Pons (tissue), 1 donor: ENCODE data around the gene SOBP.
A peak's percentile ranks its signal among the peaks of the same experiment; 100 is the strongest.

Experiments
- DNase-seq: peaks from one replicate; pipeline ENCODE4 v3.0.0-alpha.2; 2016; ENCODE audit warnings: low spot score

Gene SOBP

DNA sequence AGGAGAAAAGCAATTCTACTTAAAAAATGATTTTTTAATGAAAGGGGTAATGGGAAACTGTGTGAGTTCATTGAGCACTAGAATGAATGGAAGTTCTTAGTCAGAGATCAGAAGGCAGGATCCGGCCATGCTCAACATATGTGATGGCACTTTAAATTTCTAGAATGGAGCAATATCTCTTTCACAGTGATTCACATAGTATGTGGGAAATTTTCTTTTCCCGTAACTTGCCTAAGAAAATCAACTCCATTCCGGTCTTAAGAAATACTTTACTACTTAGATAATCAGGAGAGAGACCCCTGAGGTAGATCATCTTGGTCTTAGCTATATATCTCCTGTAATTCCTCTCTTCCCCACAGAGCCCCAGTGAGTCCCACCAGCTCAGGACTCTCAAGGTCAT, 202.4 kb downstream of the SOBP start:
- no peak for DNase-seq

DNA sequence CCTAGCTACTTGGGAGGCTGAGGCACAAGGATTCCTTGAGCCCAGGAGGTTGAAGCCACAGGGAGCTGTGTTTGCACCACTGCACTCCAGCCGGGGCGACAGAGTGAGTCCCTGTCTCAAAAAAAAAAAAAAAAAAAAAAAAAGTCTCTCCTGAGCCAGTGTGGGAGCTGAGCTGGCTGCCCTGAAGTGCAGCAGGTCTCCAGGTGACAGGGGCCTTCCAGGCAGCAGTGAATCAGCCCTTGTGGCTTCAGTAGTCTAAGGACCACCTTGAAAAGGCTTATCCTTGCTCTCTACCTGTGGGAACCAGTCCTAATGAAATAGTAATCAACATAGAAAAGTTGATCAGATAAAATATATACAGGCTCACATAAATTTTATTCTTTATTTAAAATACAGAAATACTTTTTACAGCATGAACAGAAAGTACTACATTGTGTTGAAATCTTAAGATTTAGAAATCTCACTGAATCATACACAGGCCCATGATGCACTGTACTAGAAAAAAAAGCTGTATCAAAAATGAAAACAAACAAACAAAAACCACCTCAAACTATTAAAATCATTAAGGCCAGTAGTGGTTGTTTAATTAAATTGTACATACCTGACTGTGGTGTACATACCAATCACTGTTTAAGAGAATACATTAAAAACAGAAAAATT, 205.3 kb downstream of the SOBP start:
- no peak for DNase-seq

DNA sequence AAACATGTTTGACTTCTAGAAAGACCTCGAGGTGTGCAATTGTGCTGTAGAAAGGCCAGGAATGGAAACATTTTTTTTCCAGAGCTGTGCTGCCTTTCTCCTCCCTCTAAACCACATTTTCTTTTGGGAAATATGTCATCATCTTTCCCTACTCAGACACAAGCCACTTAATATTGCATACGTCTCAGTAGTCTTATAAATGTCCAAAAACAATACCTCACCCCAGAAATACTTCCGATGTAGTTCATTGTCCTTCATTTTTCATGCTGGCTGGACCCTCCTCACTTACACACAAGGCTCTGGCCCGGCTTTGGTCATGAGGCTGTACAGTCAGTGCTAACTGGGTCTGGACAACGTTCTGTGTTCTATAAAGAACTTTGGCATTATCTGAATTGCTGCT, 207.8 kb downstream of the SOBP start:
- no peak for DNase-seq

DNA sequence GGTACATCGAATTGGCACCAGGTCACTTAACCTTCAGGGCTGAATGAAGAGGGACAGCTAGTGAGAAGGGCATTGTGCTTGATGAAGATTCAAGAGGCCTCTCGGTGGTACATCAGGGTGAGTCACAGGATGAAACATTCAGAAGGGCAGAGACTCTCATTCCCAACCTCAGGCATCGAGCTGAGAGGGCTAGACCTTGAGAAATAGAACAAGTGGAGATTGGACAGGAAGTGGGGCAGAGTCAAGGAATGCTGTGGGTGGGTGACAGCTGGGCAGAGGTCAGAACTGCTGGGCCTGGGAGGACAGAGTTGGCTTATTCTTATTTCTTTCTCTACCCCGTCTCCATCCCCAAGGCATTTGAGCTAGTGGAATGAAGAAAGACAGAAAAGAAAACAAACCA, 208.2 kb downstream of the SOBP start:
- no peak for DNase-seq

DNA sequence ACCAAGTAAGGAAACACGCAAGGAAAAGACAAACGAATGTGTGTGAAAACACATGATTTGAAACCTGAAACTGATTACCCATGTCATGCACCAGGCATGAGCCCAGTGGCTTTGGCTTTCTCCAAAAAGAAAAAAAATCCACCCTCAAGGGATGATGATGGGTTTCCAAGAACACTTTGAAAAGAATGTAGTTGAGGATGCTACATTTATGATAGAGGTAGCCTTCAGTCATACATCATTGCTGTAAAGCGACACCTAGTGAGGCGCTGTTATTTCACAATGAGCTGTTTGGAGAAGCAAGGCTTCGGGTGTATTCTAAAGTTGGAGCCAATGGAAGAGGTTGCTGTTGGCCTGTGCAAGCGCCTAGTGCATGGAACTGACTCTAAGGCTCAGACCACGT, 209.3 kb downstream of the SOBP start:
- DNase-seq, result no peak

DNA sequence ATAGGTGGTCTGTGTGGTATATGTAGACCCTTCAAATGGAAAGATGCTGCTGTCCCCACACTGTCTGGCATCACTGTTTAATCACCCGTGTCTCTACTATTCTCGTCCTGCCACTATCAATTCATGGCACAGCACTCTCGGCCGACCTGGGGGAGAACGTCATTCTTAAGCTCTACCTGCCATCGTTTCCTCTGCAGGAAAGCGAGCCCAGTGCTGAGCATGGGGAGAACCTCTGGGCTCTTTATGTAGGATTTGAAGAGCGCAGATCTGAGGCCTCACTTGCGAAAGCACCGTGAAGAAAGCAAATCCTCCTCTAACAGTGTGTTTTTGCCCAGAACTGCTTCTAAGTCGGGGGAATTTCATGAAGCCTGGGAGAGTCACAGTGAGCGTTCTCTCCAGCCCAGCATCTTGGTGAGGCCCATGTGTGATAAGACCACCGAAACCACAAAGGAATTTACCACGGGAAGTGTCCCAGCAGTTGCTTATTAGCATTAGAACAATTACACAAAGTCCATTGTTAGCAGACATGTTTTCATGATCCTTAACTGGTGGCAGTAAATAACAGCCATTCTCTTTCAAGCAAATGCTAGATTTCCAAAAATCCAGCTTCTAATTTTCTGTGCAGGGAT, 209.9 kb downstream of the SOBP start:
- no peak for DNase-seq

DNA sequence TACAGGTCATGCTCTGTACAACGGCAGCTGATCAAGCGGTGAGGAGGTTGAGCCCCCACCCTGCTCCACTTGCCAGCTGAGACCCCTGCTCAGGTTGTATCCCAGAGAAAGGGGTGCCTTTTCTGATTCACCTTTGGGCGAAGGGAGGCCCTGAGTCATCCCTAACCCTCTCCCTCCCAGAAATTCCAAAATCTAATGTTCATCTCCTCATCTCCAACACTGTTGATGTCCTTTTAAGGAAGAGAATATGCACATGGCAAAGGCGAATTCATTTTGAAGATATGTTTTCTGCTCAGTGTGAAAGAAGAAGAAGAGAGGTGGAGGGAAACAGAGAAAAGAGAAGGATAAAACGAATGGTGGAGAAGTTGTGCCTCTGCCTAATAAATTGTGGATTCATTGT, 213.7 kb downstream of the SOBP start:
- no peak for DNase-seq

DNA sequence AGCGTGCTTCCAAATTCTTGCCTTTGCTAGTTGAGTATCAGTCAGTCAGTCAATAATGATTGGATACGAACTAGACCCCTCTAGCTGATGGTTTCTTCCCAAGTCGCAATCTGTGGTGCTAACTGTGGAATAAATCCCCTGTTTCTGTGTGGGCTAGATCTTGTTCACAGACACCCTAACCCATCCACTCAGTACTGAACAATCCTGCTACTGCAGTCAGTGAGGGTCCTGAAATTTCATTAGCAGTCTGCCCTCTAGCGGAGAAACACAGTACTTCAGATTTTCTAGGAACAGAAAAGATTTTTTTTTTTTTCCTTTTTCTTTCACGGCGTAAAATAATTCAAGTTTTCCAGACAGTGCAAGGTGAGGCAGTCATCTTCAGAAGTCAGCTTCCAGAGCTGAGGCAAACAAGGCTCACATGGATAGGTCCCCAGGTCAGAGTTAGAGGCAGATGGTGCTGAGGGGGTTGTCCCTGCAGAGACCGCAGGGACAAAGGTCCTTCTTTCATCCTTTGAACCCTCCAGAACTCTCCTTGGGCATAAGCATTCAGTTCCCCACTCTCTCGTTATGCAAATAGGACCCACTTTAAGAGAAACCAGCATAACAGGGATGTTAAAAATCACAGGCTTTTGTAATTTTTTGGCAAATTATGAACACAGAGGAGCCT, 214.6 kb downstream of the SOBP start:
- DNase-seq, result peak; percentile 51

DNA sequence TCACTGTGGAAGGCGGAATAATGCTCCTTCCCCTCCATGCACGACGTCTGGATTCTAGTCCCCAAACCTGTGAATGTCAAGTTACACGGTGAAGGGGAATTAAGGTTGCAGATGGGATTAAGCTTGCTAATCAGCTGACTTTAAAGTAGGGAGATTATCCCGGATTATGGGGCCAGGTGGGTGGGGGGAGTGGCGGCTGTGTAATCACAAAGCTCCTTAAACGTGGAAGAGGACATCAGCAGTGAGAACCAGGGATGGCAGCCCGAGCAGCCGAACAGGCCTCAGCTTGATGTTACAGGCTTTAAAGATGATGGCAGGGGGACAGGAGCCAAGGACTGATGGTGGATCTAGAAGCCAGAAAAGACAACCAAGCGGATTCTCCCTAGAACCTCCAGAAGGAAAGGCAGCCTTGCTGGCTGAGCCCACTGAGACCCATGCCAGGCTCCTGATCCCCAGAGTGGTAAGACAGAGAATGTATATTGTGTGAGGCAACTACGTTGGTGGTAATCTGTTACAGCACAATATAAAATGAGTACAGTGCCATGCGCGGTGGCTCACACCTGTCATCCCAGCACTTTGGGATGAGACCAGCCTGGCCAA, 216.7 kb downstream of the SOBP start:
- no peak for DNase-seq

DNA sequence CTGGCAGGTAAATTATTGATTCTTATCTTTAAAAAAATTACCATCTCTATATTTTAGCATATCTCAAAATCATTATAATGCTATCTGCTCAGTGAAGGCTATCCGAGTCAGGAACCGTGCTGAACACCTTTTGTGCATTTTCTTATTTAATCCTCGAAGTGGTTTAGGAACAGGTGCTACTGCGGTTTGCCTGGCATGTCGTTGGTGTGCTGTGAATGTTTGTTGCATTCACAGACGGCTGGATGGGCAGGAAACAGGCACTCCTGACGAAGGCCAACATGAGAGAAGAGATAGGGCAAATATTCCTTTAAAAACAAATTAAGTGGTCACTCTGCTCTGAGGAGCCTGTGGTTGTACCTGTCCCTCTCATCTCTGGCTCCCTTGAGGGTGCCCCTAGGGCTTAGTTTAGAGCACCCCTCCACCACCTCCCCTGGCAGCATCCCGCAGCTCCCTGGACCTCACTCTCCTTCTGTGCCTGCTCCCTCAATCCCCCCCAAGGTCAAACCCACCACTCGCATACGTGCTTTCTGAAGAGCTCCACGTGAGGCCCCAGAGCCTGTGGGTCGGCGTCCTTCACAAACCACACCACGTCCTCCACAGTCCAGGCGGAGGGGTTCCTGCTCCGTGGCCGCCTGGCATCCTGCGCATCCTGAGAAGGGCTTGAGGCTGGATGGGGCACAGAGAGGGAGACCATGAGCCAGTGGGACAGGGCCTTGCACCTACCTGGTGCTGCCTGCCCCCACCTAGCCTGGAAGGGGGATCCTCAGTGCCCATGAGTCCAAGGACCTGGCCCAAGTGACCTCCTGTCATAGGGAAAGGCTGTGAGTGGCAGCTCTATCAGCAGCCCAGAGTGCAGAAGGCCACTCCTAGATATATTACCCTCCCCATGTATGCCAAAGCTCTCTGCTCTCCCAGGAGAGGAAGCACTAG, 217.7 kb downstream of the SOBP start:
- DNase-seq, result no peak

DNA sequence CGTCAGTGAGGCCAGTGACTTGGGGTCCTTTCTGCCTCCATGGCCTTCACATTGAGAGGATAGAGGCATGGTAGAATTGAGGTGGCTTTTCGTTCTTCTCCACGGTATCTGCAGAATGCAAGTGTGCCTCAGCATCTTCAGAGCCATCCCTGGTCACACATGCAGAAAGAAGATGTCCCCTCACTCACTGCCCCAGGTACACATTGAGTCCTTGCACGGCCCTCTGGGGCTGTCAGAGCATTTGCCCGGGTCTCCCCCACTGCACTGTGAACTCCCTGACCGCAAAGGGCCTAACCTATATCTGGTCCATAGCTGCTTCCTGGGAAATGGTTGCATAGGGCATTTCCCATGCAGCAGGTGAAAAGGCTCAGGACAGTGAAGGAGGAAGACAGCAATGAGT, 218.5 kb downstream of the SOBP start:
- DNase-seq, result no peak

DNA sequence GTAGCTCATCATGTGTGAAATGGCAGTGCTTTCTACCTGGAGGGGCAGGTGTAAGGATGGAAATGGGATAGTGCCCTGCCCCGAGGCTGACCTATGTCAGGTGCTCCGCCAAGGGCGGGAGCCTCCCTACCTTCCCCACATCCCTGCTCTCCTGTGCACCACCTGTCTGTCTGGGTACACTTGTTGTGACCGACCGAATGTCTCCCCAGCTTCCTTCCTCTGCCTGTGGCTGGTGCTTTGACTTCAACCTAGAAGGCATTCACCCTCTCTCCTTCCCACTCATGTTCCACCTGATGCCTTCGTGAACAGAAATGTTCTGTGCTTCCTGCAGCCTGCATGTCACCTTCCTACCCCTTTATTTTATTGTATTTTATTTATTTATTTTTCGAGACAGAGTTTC, 219.4 kb downstream of the SOBP start:
- DNase-seq, result no peak
